Measurements from ENCODE around the gene JAK2.

JAK2 gene

DNA sequence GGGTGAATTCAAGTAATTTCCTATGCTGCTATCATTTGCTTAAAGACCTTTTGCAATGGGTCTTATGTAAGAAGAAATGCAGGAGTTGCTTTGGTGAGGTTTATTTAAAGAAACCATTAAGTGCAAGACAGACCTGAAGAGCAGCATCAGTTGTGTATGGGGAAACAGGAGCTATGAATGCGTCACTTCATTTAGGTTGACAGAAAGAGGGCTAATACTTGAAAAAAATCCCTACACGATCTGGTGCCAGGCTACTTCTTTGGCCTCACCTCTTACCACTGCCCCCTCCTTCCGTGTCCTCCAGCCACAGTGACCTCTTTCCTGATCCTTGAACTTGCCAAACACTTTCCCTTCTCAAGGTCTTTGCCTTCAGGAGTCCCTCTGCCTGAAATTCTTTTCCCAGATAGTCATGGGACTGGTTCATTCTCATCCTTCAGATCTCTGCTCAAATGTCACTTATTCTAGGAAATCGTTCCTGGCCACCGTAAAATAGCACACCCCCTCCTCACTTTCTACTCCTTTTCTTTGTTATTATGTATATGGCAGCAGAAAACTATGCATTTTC, 1.4 kb upstream of the JAK2 start:
- peak overlapping the region; percentile 87 for H3K27ac ChIP-seq

DNA sequence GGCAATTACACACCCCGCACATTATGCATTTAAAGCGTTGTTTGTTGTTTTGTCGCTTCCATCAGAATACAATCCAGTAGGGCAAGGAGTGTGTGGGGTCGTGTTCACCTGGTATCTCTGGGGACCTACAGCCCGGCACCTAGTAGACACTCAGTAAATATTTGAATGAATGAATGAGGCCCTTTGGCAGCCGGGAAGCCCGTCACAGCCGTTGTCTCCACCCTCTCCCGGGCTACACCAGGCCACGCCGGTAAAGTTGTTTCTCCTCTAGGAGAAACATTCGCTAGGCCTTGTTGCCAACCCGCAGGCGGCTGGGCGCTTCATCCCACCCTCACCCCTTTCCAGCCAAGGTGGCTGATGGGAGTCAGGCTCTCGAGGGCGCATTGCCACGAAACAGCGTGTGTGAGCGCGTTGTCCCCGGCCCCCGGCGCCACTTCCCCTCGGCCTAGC, 876 bp upstream of the JAK2 start:
- H3K27ac ChIP-seq: peak overlapping the region; percentile 87
- TF ChIP-seq, protein P1, sequence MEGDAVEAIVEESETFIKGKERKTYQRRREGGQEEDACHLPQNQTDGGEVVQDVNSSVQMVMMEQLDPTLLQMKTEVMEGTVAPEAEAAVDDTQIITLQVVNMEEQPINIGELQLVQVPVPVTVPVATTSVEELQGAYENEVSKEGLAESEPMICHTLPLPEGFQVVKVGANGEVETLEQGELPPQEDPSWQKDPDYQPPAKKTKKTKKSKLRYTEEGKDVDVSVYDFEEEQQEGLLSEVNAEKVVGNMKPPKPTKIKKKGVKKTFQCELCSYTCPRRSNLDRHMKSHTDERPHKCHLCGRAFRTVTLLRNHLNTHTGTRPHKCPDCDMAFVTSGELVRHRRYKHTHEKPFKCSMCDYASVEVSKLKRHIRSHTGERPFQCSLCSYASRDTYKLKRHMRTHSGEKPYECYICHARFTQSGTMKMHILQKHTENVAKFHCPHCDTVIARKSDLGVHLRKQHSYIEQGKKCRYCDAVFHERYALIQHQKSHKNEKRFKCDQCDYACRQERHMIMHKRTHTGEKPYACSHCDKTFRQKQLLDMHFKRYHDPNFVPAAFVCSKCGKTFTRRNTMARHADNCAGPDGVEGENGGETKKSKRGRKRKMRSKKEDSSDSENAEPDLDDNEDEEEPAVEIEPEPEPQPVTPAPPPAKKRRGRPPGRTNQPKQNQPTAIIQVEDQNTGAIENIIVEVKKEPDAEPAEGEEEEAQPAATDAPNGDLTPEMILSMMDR (conservative IDR thresholded peaks at IDR 0.05): no peak

More for the DNA sequence above, 1.4 kb upstream of the JAK2 start:
- TF ChIP-seq, protein P1 (conservative IDR thresholded peaks at IDR 0.05): no peak

GRCh38 chr9:4985386-4986266, 554 bp downstream of the JAK2 start:
- peak overlapping the region; percentile 87 for H3K27ac ChIP-seq
- TF ChIP-seq, protein P1 (conservative IDR thresholded peaks at IDR 0.05): peak; percentile 21

- H3K27ac ChIP-seq: peak overlapping the region; percentile 87; the same call in 1 of the 2 replicates
- TF ChIP-seq, protein P1 (conservative IDR thresholded peaks at IDR 0.05): no peak
These were observed 1.2 kb downstream of the JAK2 start for GRCh38 chr9:4986296-4986695.

DNA sequence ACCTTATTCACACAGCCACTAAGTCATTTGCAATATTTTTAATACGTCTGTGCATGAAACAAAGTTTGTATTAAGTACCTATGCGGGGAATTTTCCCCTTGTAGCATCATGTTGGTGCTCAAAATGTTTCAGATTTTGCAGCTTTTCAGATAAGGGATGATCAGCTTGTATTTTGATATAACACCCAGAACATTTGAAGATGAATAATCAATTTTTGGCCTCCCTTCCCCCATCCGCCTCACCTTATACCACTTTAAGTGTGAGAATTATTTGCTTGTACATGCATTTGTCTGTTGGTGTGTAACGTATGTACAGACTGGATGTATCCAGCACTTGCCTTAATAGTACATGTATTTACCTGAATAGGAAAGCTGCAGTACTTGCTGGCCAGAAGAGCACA, 1.7 kb downstream of the JAK2 start:
- H3K27ac ChIP-seq: no peak overlapping the region
- TF ChIP-seq, protein P1 (conservative IDR thresholded peaks at IDR 0.05): no peak

DNA sequence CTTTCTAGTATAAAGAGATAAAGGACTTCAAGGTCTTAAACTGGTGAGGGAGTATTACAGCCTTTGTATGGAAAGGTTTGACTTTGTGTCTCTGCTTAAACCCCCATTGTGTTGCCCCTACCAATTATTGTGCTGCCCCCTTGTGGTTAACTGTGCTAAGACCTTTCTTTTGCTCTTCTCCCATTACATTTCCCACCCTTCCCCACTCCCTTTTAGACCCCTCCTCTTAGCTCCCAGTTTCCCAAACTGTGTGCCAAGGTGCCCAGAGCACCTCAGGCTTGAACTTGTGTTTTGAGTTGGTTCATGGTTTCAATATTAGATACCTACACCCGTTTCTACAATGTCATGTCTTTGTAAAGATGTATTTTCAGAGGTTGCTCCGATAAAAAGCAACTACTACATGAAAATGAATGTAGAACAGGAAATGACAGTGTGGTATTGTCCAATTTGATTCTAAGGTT, 2.9 kb downstream of the JAK2 start:
- no peak overlapping the region for H3K27ac ChIP-seq
- TF ChIP-seq, protein P1 (conservative IDR thresholded peaks at IDR 0.05): peak; percentile 87

DNA sequence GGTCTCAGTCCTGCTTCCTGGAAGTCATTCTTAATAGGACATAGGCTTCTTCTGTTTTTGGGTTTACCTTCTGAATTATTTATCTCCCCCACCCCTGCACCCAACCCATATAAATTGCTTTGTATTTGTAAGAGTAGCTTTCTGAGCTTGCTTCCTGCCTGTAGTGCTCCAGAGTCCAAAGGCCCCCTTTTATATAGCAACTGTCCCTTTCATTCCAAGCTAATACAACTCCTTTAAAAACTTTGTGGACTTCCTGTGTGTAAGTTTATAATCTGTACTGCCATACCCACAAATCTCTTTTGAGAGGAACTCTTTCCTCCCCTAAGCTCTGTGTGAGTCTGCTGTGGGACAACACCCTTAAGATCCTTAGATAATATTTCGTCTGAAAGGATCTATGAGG, 7.8 kb downstream of the JAK2 start:
- TF ChIP-seq, protein P1 (conservative IDR thresholded peaks at IDR 0.05): no peak
- H3K27ac ChIP-seq: no peak overlapping the region
